Spleen (tissue), 11 donors: Measurements from ENCODE around the gene LIN37. TPM values are rescaled to one million over a fixed set of nuclear protein-coding genes. Genes with fewer than 3 reads are reported as not detected.
A peak's percentile ranks its signal among the peaks of the same experiment; 100 is the strongest.

Experiments used
- DNase-seq: peaks from one replicate; pipeline ENCODE4 v3.0.0-alpha.2; 2020
- H3K27ac ChIP-seq, 8 donors: fragments of 200-600 bp; sonication (generic) in 7 of 8; 1 replicate in 4 of 8; 2 replicates in 4 of 8; pipeline versions ENCODE4 v1.5.0 to v1.8.0; 2016 to 2021; ENCODE audit warnings: inconsistent platforms in 4 of 8, mild to moderate bottlenecking in 4 of 8, moderate library complexity in 1 of 8
- H3K27me3 ChIP-seq, 7 donors: fragments of 200-600 bp; sonication (generic) in 6 of 7; replicated peaks in 1 of 7; 1 replicate in 4 of 7; 2 replicates in 3 of 7; pipeline versions ENCODE4 v1.5.0 to v1.8.0; 2016 to 2021; ENCODE audit warnings: inconsistent platforms in 3 of 7, mild to moderate bottlenecking in 1 of 7
- H3K36me3 ChIP-seq, 6 donors: fragments of 200-600 bp; sonication (generic) in 5 of 6; 1 replicate in 4 of 6; 2 replicates in 2 of 6; pipeline versions ENCODE4 v1.5.0 to v1.8.0; 2016 to 2021; ENCODE audit warnings: inconsistent platforms in 2 of 6
- H3K4me1 ChIP-seq, 6 donors: fragments of 200-600 bp; sonication (generic) in 5 of 6; 1 replicate in 3 of 6; 2 replicates in 3 of 6; pipeline versions ENCODE4 v1.5.0 to v1.8.0; 2016 to 2021; ENCODE audit warnings: inconsistent platforms in 3 of 6
- H3K4me3 ChIP-seq, 8 donors: fragments of 200-600 bp; sonication (generic) in 7 of 8; 1 replicate in 4 of 8; 2 replicates in 4 of 8; pipeline versions ENCODE4 v1.5.0 to v1.8.0; 2016 to 2021; ENCODE audit warnings: inconsistent platforms in 4 of 8, mild to moderate bottlenecking in 4 of 8, moderate library complexity in 2 of 8
- H3K9me3 ChIP-seq, 8 donors: fragments of 200-600 bp; sonication (generic) in 7 of 8; 1 replicate in 4 of 8; 2 replicates in 4 of 8; pipeline versions ENCODE4 v1.5.0 to v1.8.0; 2016 to 2021; ENCODE audit warnings: inconsistent platforms in 4 of 8
- POLR2A ChIP-seq, 3 donors: fragments of 450-650 bp; IDR thresholded peaks; one replicate each; pipeline ENCODE4 v1.5.1; 2017; ENCODE audit warnings: antibody characterized with exemption in 3 of 3, mild to moderate bottlenecking in 1 of 3
- POLR2AphosphoS5 ChIP-seq, 3 donors: sonication (generic); formaldehyde crosslinking; IDR thresholded peaks; one replicate each; pipeline ENCODE4 v1.5.1; 2017; ENCODE audit warnings: antibody characterized with exemption in 3 of 3
- WGBS, 5 donors: extraction: QIAGEN DNeasy Blood & Tissue Kit in 3 of 5; methylation state at CpG; one replicate each; pipeline versions ENCODE4 v1.1.5 to v1.1.7; 2013 to 2018; 5-methylcytosine and 5-hydroxymethylcytosine counted together
- intact Hi-C: fragments of 100-400 bp; cut with DNase I; formaldehyde crosslinking; loops from one replicate; pipeline ENCODE4 v1.15.0; 2023; ENCODE audit warnings: low total_unique reads
- polyA plus RNA-seq, 3 donors: library from polyadenylated mRNA; stranded (reverse); fragments of 200-250 nt; gene quantifications; one replicate each; pipeline ENCODE4 v1.2.1, GENCODE V29; 2013
- total RNA-seq, 7 donors: library from RNA; depleted of rRNA in 3 of 7; stranded (reverse); fragments of >200 nt in 3 of 7; fragmentation: NEBNext Ultra II Directional in 4 of 7; extraction: Animal tissue kit (Norgen Biotek cat#: 25700) in 4 of 7; gene quantifications; one replicate each; pipeline versions ENCODE4 v1.1.0 to v1.2.1, GENCODE V29; 2016 to 2021
- TF ChIP-seq, protein P1 (sequence below), 11 experiments: fragments of 200-600 bp in 7 of 11; fragments of 450-650 bp in 4 of 11; sonication (generic) in 4 of 11; IDR thresholded peaks in 8 of 11; conservative IDR thresholded peaks in 3 of 11; 1 replicate in 7 of 11; 2 replicates in 4 of 11; pipeline versions ENCODE4 v1.4.0 to v1.8.0; 2016 to 2021; ENCODE audit warnings: antibody characterized with exemption in 11 of 11, inconsistent platforms in 4 of 11, mild to moderate bottlenecking in 1 of 11
- donor health status: healthy with polysubstance abuse.
- donor health status: DM: no; HTN: no; CAD: no; lungs with moderate emphysema.
- donor health status: DM: no; HTN: no; CAD: no.
- donor health status: Bipolar disorder and iron deficiency.
- donor health status: healthy.
- donor health status: DM: no; HTN: no; CAD: no.
- donor health status: DM: yes; HTN: yes; CAD: no.

The LIN37 gene
- total and polyA plus RNA-seq, 10 donors, result 7.0 to 28.5 (median 14.2) TPM

DNA sequence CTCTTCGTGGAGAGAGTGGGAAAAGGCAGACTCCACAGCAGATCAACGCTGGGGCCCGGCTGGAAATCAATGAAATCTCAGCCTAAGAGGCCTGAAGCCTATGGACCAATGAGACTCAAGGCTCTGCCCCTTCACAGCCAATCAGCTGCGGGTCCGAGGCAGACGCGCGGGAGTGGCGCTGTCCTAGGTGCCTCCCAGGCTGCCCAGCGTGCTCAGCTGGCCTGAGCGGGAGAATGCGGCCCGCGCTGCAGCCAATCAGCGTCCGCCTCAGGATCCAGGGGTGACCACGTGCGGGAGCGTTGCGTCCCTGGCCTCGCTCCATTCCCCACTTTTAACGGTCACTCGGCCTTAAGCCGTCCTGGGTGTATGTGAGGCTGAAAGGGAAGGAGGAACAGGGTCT is 44.2 kb upstream of the LIN37 start, which contains the start of gene ZBTB32:
ZBTB32 (plus strand) TSS at position 341 of the 400 bp plus-strand sequence. CDS start 10,069 bp downstream, outside the sequence.
- Histone ChIP-seq H3K27me3 (peaks cover 0 to 29% (median 0%) of the 10 kb centered on the region in 7 donors), H3K27ac (no peak within 1 kb of the TSS), H3K36me3 (no peaks in the 10 kb centered on the region), H3K4me3 (no peak within 1 kb of the TSS), H3K4me1 (peaks cover 0 to 20% (median 16%) of the 10 kb centered on the region in 6 donors), H3K9me3 (no peaks in the 10 kb centered on the region)
- DNase-seq, result no peak
- TF ChIP-seq POLR2A (IDR thresholded peaks at IDR 0.05) (no peak), POLR2AphosphoS5 (IDR thresholded peaks at IDR 0.05) (peak in 1 of 3 donors; percentile 8)
- TF ChIP-seq, protein P1, sequence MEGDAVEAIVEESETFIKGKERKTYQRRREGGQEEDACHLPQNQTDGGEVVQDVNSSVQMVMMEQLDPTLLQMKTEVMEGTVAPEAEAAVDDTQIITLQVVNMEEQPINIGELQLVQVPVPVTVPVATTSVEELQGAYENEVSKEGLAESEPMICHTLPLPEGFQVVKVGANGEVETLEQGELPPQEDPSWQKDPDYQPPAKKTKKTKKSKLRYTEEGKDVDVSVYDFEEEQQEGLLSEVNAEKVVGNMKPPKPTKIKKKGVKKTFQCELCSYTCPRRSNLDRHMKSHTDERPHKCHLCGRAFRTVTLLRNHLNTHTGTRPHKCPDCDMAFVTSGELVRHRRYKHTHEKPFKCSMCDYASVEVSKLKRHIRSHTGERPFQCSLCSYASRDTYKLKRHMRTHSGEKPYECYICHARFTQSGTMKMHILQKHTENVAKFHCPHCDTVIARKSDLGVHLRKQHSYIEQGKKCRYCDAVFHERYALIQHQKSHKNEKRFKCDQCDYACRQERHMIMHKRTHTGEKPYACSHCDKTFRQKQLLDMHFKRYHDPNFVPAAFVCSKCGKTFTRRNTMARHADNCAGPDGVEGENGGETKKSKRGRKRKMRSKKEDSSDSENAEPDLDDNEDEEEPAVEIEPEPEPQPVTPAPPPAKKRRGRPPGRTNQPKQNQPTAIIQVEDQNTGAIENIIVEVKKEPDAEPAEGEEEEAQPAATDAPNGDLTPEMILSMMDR (IDR thresholded peaks at IDR 0.05 in 8 of 11, conservative IDR thresholded peaks at IDR 0.05 in 3 of 11), result no peak
- 43 to 47% (median 44%) methylated on average over 20 to 24 of the region's 24 CpGs for WGBS, 5 donors
- intact Hi-C loops, result no loop called here

DNA sequence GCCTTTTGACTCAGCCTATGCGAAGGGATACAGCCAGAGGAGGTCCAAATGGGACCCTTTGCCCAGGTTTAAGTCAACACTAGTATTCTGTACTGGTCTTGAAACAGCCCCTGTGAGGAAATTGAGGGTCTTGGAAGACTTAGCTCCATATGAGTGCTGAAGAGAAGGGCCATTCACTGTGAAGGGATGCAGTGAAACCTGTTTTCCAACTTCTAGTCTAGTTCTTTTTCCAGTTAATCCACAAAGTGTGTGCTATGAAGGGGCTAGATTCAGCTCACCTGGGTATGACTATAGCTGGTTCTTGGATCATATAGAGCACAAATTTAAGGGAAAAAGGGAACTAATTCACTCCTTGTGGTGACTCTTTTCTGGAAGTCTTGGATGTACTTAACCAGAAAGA is 40.0 kb upstream of the LIN37 start:
- intact Hi-C loops, result no loop called here
- TF ChIP-seq POLR2AphosphoS5 (IDR thresholded peaks at IDR 0.05), result no peak
- no peak for TF ChIP-seq POLR2A (IDR thresholded peaks at IDR 0.05)
- TF ChIP-seq, protein P1 (IDR thresholded peaks at IDR 0.05 in 8 of 11, conservative IDR thresholded peaks at IDR 0.05 in 3 of 11), result no peak
- H3K4me3 ChIP-seq, result no peak overlapping the region
- peaks cover 0 to 34% (median 28%) of the 10 kb centered on the region in 6 donors for H3K4me1 ChIP-seq
- peaks cover 0 to 21% (median 0%) of the 10 kb centered on the region in 7 donors for H3K27me3 ChIP-seq
- H3K27ac ChIP-seq, result no peak overlapping the region
- H3K9me3 ChIP-seq, result no peaks in the 10 kb centered on the region
- WGBS, 5 donors, result 80 to 100% (median 97%) methylated on average over 1 of the region's 1 CpG
- DNase-seq, result no peak
- no peaks in the 10 kb centered on the region for H3K36me3 ChIP-seq

DNA sequence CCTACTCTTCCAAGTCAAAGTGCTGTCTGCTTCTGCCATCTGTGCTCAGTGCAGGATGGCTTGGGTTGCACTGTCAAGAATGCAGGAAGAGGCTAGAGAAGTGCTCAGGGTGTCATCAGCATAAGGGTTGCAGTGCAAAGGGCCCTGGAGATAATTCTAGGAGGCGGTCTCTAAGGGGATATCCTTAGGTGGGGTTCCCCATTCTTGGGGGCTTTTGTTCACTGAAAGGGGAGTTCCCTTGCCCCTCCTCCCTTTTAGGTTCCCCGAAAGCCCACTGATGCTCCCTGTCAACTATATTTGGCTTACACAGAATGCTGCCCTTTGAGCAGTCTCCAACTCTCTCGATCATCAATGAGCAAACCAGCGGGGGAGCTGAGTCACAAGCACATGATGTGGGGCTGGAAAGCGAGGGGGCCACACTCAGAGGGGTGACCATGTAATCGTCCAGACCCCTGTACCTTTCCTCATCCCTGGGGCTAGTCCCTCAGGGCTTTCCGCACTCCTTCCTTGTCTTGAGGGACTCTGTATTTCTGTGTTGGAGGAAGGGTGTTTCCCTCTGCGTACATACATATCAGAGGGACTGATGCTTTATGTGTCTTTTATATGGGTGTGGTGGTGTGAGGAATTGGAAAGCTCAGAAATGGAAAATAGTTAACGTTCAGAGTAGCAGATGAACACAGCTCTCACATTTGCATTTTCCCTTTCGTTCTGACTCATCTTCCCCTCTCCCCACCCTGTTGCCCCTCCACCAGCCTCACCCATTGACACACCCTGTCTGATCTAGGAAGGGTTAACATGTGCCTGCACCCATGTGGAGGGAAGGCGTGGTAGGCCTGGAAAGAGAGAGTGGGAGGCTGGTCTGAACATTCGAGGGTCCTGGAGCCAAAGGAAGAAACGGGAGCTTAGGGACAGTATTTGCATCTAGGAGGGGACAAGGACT is 37.3 kb upstream of the LIN37 start:
- DNase-seq, result no peak
- WGBS, 5 donors, result 45 to 67% (median 64%) methylated on average over 13 of the region's 13 CpGs
- H3K9me3 ChIP-seq, result no peaks in the 10 kb centered on the region
- H3K4me3 ChIP-seq, result peak overlapping the region in 1 of 8 donors; percentile 17
- no peaks in the 10 kb centered on the region for H3K36me3 ChIP-seq
- intact Hi-C loops, result loop anchor here (10.0 kb wide), 1 partner anchor 156 kb away; no protein-coding TSS in a partner anchor
- H3K27ac ChIP-seq, result peak overlapping the region in 5 of 8 donors; percentile 7 to 97 (median 80)
- no peaks in the 10 kb centered on the region for H3K27me3 ChIP-seq
- H3K4me1 ChIP-seq, result peaks cover 13 to 61% (median 51%) of the 10 kb centered on the region in 6 donors
- no peak for TF ChIP-seq POLR2A (IDR thresholded peaks at IDR 0.05)
- TF ChIP-seq POLR2AphosphoS5 (IDR thresholded peaks at IDR 0.05), result no peak
- TF ChIP-seq, protein P1 (IDR thresholded peaks at IDR 0.05 in 8 of 11, conservative IDR thresholded peaks at IDR 0.05 in 3 of 11), result no peak
